Hair follicle dermal papilla cell (primary cell): ENCODE results near the gene SPTA1. TPM values are rescaled to one million over a fixed set of nuclear protein-coding genes. Genes with fewer than 3 reads are reported as not detected.

Experiments
- total RNA-seq: library from RNA; depleted of rRNA; stranded (reverse); fragments of >200 nt; gene quantifications from 2 replicates; pipeline ENCODE4 v1.2.3, GENCODE V29; 2012

SPTA1 gene
- total RNA-seq: not detected in 2 replicates

DNA sequence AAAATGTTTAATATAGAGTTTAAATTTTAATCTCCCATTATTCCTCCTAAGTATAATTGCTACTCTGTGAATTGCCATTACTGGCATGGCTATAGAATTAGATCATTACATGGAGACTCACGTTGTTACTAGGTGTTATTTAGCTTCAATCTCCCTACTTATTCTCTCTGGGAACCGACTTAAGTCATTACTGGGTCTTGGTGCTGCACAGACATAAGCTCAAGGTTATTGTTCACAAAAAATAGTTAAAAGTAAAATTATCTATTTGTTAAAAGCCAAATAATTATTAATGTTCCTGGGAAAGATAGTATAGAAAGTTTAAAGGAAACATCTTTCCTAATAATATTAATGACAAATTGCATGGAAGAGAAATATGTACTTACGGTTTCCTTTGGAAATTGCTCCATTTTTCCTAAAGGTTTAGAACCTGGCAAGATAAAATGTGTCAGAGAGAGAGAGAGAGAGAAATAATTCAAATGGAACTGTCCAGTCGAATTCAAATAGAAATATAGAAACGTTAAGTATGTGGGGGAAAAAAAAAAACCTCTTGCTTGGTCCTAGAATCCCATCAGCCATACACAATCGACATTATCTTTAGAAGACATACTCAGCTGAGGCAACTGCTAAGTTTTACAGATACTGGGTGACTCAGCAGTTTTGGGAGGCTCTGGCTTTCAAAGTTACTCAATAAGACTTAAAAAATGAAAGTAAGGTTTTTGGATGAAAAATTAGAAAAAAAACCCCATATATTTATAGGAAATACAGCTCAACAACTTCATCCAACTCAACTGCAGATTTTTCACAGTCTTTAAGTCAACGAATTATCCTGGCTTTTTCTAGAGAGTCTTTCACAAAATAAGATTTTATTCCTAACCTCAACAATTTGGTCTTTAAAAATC, at the start of gene SPTA1:
SPTA1 (minus strand) TSS at position 605 of the 899 bp plus-strand sequence; CDS start at position 407, 198 bp downstream.

GRCh38 chr1:158720620-158721019, 34.1 kb upstream of the SPTA1 start, which contains the start of gene OR6K3:
Gene OR6K3 (minus strand): TSS chr1:158720720. CDS start chr1:158718115, 2,605 bp downstream.

GRCh38 chr1:158700552-158700951, 14.0 kb upstream of the SPTA1 start, which contains the start of gene OR6K2:
Gene OR6K2 (minus strand): TSS chr1:158700652. CDS start chr1:158700652, 0 bp downstream.

DNA sequence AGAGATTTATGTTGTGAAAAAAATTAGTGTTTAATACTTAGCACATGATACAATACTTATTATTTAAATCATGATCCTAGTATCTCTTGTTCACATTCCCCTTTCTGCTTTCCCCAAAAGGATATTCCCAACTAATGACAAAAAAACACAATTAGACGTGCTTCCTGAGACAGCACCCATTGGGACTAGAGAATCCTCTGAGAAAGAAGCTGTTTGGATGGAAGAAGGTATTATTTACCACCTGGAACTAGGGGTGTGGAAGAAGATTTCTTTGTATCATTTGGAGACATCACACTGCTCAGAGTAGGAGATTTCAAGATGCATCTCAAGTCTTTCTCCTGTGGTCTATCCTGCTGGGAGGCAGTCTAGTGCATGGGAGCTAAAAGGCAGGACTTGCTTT, 81.5 kb downstream of the SPTA1 start, which contains the start of gene OR10Z1:
OR10Z1 (plus strand) TSS at position 301 of the 400 bp plus-strand sequence. CDS start 1,171 bp downstream, outside the sequence.

GRCh38 chr1:158579733-158580132, 106.8 kb downstream of the SPTA1 start, which contains the start of gene OR10X1:
Gene OR10X1 (minus strand): TSS chr1:158579899. CDS start chr1:158579899, 0 bp downstream.

GRCh38 chr1:158570480-158570879, 116.0 kb downstream of the SPTA1 start, which contains the start of gene OR6P1:
Gene OR6P1 (minus strand): TSS chr1:158570580. CDS start chr1:158563604, 6,976 bp downstream.

Other genes starting within 250 kb of the SPTA1 start
- gene OR10K1, start 224.9 kb downstream of the SPTA1 start, total RNA-seq: not detected in 2 replicates
- gene OR10R2, start 214.5 kb downstream of the SPTA1 start, total RNA-seq: not detected in 2 replicates
- not detected in 2 replicates for gene OR6Y1, start 132.3 kb downstream of the SPTA1 start, total RNA-seq
- not detected in 2 replicates for gene OR6P1, start 116.1 kb downstream of the SPTA1 start, total RNA-seq
- gene OR10X1, start 106.8 kb downstream of the SPTA1 start, total RNA-seq: not detected in 2 replicates
- gene OR10Z1, start 81.4 kb downstream of the SPTA1 start, total RNA-seq: not detected in 2 replicates
- gene OR6K2, start 13.9 kb upstream of the SPTA1 start, total RNA-seq: not detected in 2 replicates
- gene OR6K3, start 34.0 kb upstream of the SPTA1 start, total RNA-seq: not detected in 2 replicates
- gene OR6K6, start 68.0 kb upstream of the SPTA1 start, total RNA-seq: not detected in 2 replicates
- gene OR6N1, start 85.5 kb upstream of the SPTA1 start, total RNA-seq: not detected in 2 replicates
- gene OR6N2, start 94.5 kb upstream of the SPTA1 start, total RNA-seq: not detected in 2 replicates
- not detected in 2 replicates for gene MNDA, start 144.6 kb upstream of the SPTA1 start, total RNA-seq
- gene PYHIN1, start 244.8 kb upstream of the SPTA1 start, total RNA-seq: 0.12 TPM in 1 of 2 replicates, not detected in the other